Measurements from ENCODE around the gene FILIP1.

FILIP1 gene

DNA sequence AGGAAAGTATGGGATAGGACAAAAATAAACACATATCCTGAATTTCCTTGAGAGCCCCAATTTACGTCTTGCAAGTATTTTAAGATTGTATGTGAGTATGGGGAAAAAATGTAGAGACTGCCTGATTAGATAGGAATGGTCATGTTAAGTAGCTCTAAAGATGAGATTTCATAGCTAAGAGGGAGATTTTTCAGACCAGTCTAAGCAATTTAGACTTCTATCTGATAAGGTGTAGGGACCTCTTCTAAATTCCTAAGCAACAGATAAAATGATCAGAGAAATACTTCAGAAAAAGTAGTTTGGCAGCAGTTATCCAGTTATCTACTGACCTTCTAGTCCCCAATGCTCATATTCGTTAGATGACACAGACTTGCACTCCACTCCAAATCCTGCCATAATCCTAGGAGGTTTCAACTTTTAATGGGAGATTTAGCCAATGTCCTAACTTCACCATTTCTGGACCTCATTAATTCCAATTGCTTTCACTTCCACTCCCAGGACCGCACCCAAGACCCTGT, 90.0 kb downstream of the FILIP1 start:
- no peak for DNase-seq (ENCODE audit: low read depth)
- TF ChIP-seq, protein P1, sequence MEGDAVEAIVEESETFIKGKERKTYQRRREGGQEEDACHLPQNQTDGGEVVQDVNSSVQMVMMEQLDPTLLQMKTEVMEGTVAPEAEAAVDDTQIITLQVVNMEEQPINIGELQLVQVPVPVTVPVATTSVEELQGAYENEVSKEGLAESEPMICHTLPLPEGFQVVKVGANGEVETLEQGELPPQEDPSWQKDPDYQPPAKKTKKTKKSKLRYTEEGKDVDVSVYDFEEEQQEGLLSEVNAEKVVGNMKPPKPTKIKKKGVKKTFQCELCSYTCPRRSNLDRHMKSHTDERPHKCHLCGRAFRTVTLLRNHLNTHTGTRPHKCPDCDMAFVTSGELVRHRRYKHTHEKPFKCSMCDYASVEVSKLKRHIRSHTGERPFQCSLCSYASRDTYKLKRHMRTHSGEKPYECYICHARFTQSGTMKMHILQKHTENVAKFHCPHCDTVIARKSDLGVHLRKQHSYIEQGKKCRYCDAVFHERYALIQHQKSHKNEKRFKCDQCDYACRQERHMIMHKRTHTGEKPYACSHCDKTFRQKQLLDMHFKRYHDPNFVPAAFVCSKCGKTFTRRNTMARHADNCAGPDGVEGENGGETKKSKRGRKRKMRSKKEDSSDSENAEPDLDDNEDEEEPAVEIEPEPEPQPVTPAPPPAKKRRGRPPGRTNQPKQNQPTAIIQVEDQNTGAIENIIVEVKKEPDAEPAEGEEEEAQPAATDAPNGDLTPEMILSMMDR (IDR thresholded peaks at IDR 0.05; ENCODE audit: low read depth, low read length), result no peak
- TF ChIP-seq, protein P2, sequence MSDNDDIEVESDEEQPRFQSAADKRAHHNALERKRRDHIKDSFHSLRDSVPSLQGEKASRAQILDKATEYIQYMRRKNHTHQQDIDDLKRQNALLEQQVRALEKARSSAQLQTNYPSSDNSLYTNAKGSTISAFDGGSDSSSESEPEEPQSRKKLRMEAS (IDR thresholded peaks at IDR 0.05; ENCODE audit: low read depth, low read length), result no peak
- no peak for TF ChIP-seq POLR2A (IDR thresholded peaks at IDR 0.05; ENCODE audit: extremely low read depth, insufficient read length)
- TF ChIP-seq MYC (IDR thresholded peaks at IDR 0.05; ENCODE audit: low read depth, low read length), result no peak
- H3K4me3 ChIP-seq (ENCODE audit: low read depth, low read length), result no peak overlapping the region

DNA sequence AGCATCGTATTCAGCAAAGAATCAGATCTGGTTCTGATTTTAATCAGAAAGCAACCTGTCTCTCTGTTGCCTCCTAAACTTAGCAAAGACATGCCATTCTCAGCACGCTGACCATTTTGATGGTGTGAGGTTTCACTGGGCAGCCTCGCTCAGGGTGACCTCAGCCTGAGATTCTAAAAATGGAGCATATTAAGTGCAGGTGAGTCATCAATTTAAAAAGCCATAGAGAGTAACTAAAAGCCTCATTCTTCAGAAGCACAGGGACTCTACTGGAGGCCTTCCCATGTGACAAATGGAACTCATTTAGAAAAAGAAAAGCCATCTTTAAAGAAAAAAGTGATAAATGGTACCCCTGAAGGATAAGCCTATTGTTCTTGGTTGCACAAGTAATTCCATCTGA, 91.3 kb downstream of the FILIP1 start:
- TF ChIP-seq POLR2A (IDR thresholded peaks at IDR 0.05; ENCODE audit: extremely low read depth, insufficient read length) (no peak), MYC (IDR thresholded peaks at IDR 0.05; ENCODE audit: low read depth, low read length) (no peak)
- TF ChIP-seq, protein P2 (IDR thresholded peaks at IDR 0.05; ENCODE audit: low read depth, low read length), result no peak
- TF ChIP-seq, protein P1 (IDR thresholded peaks at IDR 0.05; ENCODE audit: low read depth, low read length), result no peak
- DNase-seq (ENCODE audit: low read depth), result no peak

DNA sequence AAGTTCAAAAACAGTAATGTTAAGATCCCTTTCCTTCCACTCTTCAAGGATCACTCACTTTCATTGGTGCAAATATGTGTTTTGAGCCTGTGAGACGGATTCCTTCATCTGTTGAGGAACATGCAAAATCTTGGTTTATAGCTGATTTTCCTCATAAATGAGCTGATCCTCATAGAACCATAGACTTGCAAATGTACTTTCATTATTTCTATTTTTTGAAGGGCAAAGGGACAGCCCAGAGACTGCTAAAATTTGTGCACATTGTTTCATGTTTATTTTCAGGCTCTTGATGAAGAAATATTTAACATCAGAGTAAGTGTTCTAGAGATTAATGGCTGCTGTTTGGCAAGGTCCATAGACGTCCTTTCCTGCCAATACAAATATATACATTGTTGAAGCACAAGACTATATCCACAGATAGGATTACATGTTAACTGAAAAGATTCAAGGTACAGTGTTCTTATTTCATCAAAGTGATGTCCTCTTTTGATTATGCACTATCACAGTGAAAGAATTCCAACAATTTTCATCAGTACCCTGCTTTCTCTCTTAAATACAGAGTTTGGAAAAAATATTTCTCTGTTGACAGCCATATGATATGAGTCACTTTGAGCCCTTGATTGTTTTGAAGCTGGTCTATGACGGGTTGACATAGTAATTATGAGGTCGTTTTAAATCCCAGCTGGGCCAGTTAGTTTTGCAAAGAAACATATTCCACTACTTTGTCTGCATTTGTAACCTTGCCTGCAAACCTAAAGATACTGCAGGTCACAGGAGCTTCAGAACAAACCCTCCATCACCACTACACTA, 95.7 kb downstream of the FILIP1 start:
- DNase-seq (ENCODE audit: low read depth), result no peak
- TF ChIP-seq, protein P1 (IDR thresholded peaks at IDR 0.05; ENCODE audit: low read depth, low read length), result no peak
- TF ChIP-seq, protein P2 (IDR thresholded peaks at IDR 0.05; ENCODE audit: low read depth, low read length), result no peak
- no peak for TF ChIP-seq POLR2A (IDR thresholded peaks at IDR 0.05; ENCODE audit: extremely low read depth, insufficient read length)
- TF ChIP-seq MYC (IDR thresholded peaks at IDR 0.05; ENCODE audit: low read depth, low read length), result no peak
- H3K4me3 ChIP-seq (ENCODE audit: low read depth, low read length), result no peak overlapping the region

More for the DNA sequence above, 91.3 kb downstream of the FILIP1 start:
- no peak overlapping the region for H3K4me3 ChIP-seq (ENCODE audit: low read depth, low read length)

DNA sequence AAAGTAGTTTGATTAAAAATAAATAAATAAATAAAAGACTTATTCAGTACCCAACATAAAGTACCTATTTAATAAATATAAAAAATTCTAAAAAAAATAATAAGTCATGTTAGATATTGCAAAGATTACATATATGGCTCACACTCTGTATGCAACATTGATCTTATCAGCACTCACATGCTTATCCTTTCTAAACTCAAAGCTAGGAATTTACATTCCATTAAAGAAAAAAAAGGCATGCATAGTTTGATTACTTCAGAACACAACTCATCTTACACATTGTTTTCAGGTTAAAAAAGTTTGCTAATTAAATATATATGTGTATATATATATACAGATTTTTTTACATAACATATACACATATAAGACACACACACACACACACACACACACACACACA, 96.4 kb downstream of the FILIP1 start:
- DNase-seq (ENCODE audit: low read depth), result no peak
- TF ChIP-seq, protein P1 (IDR thresholded peaks at IDR 0.05; ENCODE audit: low read depth, low read length), result no peak
- TF ChIP-seq, protein P2 (IDR thresholded peaks at IDR 0.05; ENCODE audit: low read depth, low read length), result no peak
- TF ChIP-seq POLR2A (IDR thresholded peaks at IDR 0.05; ENCODE audit: extremely low read depth, insufficient read length), result no peak
- TF ChIP-seq MYC (IDR thresholded peaks at IDR 0.05; ENCODE audit: low read depth, low read length), result no peak
- no peak overlapping the region for H3K4me3 ChIP-seq (ENCODE audit: low read depth, low read length)

DNA sequence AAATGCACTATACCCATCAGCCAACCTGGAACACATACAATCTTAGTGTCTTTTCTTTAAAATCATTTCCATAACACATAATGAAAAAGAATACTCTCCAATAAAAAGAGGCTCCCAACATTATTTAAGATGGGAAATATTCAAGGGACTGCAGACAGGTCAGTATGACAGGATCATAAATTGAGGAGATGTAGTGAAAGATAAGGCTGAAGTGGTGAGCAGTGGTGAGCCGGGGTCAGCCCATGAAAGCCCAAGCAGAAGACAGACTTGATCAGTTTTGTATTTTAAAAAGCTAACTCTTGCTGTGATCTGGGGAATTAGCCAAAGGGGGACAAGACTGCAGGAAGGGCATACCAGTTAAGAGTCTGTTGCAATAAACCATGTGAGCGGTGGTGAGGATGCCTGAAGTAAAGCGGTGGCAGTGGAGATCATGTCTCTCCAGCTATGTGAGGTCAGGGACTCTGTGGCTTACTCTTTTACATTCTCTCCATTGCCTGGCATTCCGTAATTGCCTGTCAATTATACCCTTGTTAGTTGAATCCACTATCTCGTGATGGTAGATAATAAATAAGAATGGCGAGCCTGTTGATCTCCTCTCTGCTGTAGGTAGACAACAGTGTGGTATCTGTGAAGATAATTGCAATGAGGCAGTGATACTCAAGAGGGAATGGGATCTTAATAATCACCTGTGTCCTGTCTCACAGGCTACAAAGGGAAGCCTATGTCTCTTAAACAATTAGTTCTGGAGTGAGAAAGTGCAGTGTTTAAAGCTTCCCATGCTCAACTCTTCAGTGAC, 97.4 kb downstream of the FILIP1 start:
- no peak overlapping the region for H3K4me3 ChIP-seq (ENCODE audit: low read depth, low read length)
- TF ChIP-seq, protein P2 (IDR thresholded peaks at IDR 0.05; ENCODE audit: low read depth, low read length), result no peak
- TF ChIP-seq MYC (IDR thresholded peaks at IDR 0.05; ENCODE audit: low read depth, low read length), result no peak
- TF ChIP-seq POLR2A (IDR thresholded peaks at IDR 0.05; ENCODE audit: extremely low read depth, insufficient read length), result no peak
- TF ChIP-seq, protein P1 (IDR thresholded peaks at IDR 0.05; ENCODE audit: low read depth, low read length), result no peak
- no peak for DNase-seq (ENCODE audit: low read depth)
